ENCODE data around the gene PRKAG3.

- TF ChIP-seq EZH2phosphoT487 (IDR thresholded peaks at IDR 0.05; ENCODE audit: low read depth, severe bottlenecking, unreplicated experiment) (no peak), CTCF (IDR thresholded peaks at IDR 0.05; ENCODE audit: poor library complexity) (no peak)
Observed at GRCh38 chr2:218832081-218832480, 478 bp upstream of the PRKAG3 start.
